Stimulated activated CD8-positive, alpha-beta memory T cell treated with anti-CD3 and anti-CD28 coated beads, Interleukin-2, amount 100 ng/mL, for 48 hours (primary cell): ENCODE measurements around the gene ELOVL5.
"Not testable (repeated sequence)": the region's sequence is repeated elsewhere in the genome, so short reads cannot be mapped to it uniquely, and the experiment has no call there.

Source experiments
- DNase-seq, 2 donors: peaks; one replicate each; pipeline ENCODE4 v3.0.0-alpha.2; 2020; ENCODE audit warnings: low read depth in 2 of 2

ELOVL5 gene

GRCh38 chr6:53359095-53359842 lies 10.5 kb upstream of the ELOVL5 start:
- DNase-seq = peak; percentile 87

GRCh38 chr6:53358440-53359094 lies 9.8 kb upstream of the ELOVL5 start:
- DNase-seq = no peak

GRCh38 chr6:53357576-53358360 lies 9.0 kb upstream of the ELOVL5 start:
- no peak for DNase-seq

- no peak for DNase-seq
Measured at GRCh38 chr6:53353624-53354023, 4.9 kb upstream of the ELOVL5 start.

GRCh38 chr6:53352360-53352759 lies 3.6 kb upstream of the ELOVL5 start:
- DNase-seq = no peak

- no peak for DNase-seq
Measured at GRCh38 chr6:53349209-53349693, 501 bp upstream of the ELOVL5 start.

GRCh38 chr6:53347921-53348370 lies 804 bp downstream of the ELOVL5 start:
- DNase-seq = peak; percentile 30 to 36

- DNase-seq = no peak
Measured at GRCh38 chr6:53347250-53347920, 1.4 kb downstream of the ELOVL5 start.

- DNase-seq = not testable (repeated sequence)
Measured at GRCh38 chr6:53346049-53346448, 2.7 kb downstream of the ELOVL5 start.

- no peak for DNase-seq
Measured at GRCh38 chr6:53344969-53345368, 3.8 kb downstream of the ELOVL5 start.

GRCh38 chr6:53343092-53343491 lies 5.7 kb downstream of the ELOVL5 start:
- no peak for DNase-seq

GRCh38 chr6:53342217-53342616 lies 6.5 kb downstream of the ELOVL5 start:
- no peak for DNase-seq

- DNase-seq = no peak
Measured at GRCh38 chr6:53340536-53340935, 8.2 kb downstream of the ELOVL5 start.

- no peak for DNase-seq
Measured at GRCh38 chr6:53339424-53339823, 9.3 kb downstream of the ELOVL5 start.

- no peak for DNase-seq
Measured at GRCh38 chr6:53338304-53338703, 10.4 kb downstream of the ELOVL5 start.

- DNase-seq = no peak
Measured at GRCh38 chr6:53336070-53336469, 12.7 kb downstream of the ELOVL5 start.

- peak; percentile 10 to 23 for DNase-seq
Measured at GRCh38 chr6:53335224-53335994, 13.3 kb downstream of the ELOVL5 start.

- no peak for DNase-seq
Measured at GRCh38 chr6:53333439-53334408, 15.0 kb downstream of the ELOVL5 start.

GRCh38 chr6:53331678-53332077 lies 17.1 kb downstream of the ELOVL5 start:
- DNase-seq = no peak

GRCh38 chr6:53330137-53330536 lies 18.6 kb downstream of the ELOVL5 start:
- DNase-seq = no peak
